ENCODE results near the gene SLC9A9.
"Not testable (repeated sequence)": the region's sequence is repeated elsewhere in the genome, so short reads cannot be mapped to it uniquely, and the experiment has no call there.

SLC9A9 gene

GRCh38 chr3:143525408-143525807, 322.9 kb downstream of the SLC9A9 start:
- Histone ChIP-seq H3K18ac (ENCODE audit: low read length) (no peak overlapping the region), H2AK5ac (ENCODE audit: low read length) (no peak overlapping the region), H2AFZ (ENCODE audit: insufficient read depth, low read length, poor library complexity) (no peak overlapping the region), H4K91ac (ENCODE audit: low read depth, low read length) (no peak overlapping the region), H3K79me1 (ENCODE audit: low read length) (no peaks in the 10 kb centered on the region), H3K23ac (ENCODE audit: low read length) (no peak overlapping the region), H3K9ac (ENCODE audit: low read length) (no peak overlapping the region), H2BK120ac (ENCODE audit: insufficient read depth, low read length, poor library complexity) (no peak overlapping the region), H3K4me3 (ENCODE audit: low read depth, low read length) (no peak overlapping the region), H3K4me1 (ENCODE audit: control insufficient read depth in 1 of 2, insufficient read depth in 2 of 2, low read length in 2 of 2) (no peaks in the 10 kb centered on the region), H3K4ac (ENCODE audit: low read depth, low read length) (no peak overlapping the region), H3K14ac (ENCODE audit: low read length) (no peak overlapping the region), H3K4me2 (ENCODE audit: low read length) (no peak overlapping the region), H2BK12ac (ENCODE audit: low read length) (no peak overlapping the region), H4K8ac (ENCODE audit: low read depth, low read length) (no peak overlapping the region), H3K27ac (ENCODE audit: low read depth, low read length) (no peak overlapping the region), H3K79me2 (ENCODE audit: control insufficient read depth, insufficient read depth, low read length, poor library complexity) (no peaks in the 10 kb centered on the region), H3K27me3 (ENCODE audit: insufficient read depth, low read length) (no peaks in the 10 kb centered on the region), H3K9me3 (ENCODE audit: insufficient read depth, low read depth, low read length) (no peaks in the 10 kb centered on the region), H4K12ac (ENCODE audit: low read depth, low read length) (no peak overlapping the region), H3K36me3 (ENCODE audit: control insufficient read depth in 1 of 2, insufficient read depth in 2 of 2, low read length in 2 of 2) (no peaks in the 10 kb centered on the region), H2BK5ac (ENCODE audit: low read depth, low read length, poor library complexity) (no peak overlapping the region)
- DNase-seq: peak; percentile 51 to 86
- WGBS (ENCODE audit: extremely low coverage, insufficient coverage, insufficient read length): no CpG with 5 or more reads among the region's 2 CpGs

- Histone ChIP-seq H3K18ac (ENCODE audit: low read length) (no peak overlapping the region), H4K8ac (ENCODE audit: low read depth, low read length) (no peak overlapping the region), H3K36me3 (ENCODE audit: control insufficient read depth in 1 of 2, insufficient read depth in 2 of 2, low read length in 2 of 2) (no peaks in the 10 kb centered on the region), H3K9me3 (ENCODE audit: insufficient read depth, low read depth, low read length) (no peaks in the 10 kb centered on the region), H3K4me1 (ENCODE audit: control insufficient read depth in 1 of 2, insufficient read depth in 2 of 2, low read length in 2 of 2) (peaks cover 0 to 4% of the 10 kb centered on the region in 2 experiments), H3K27me3 (ENCODE audit: insufficient read depth, low read length) (no peaks in the 10 kb centered on the region), H2BK120ac (ENCODE audit: insufficient read depth, low read length, poor library complexity) (no peak overlapping the region), H2AFZ (ENCODE audit: insufficient read depth, low read length, poor library complexity) (no peak overlapping the region), H4K12ac (ENCODE audit: low read depth, low read length) (no peak overlapping the region), H2BK5ac (ENCODE audit: low read depth, low read length, poor library complexity) (no peak overlapping the region), H3K9ac (ENCODE audit: low read length) (no peak overlapping the region), H3K79me2 (ENCODE audit: control insufficient read depth, insufficient read depth, low read length, poor library complexity) (no peaks in the 10 kb centered on the region), H3K27ac (ENCODE audit: low read depth, low read length) (no peak overlapping the region), H2AK5ac (ENCODE audit: low read length) (no peak overlapping the region), H3K4me2 (ENCODE audit: low read length) (no peak overlapping the region), H3K79me1 (ENCODE audit: low read length) (peaks cover 2% of the 10 kb centered on the region), H3K23ac (ENCODE audit: low read length) (no peak overlapping the region), H2BK12ac (ENCODE audit: low read length) (no peak overlapping the region), H3K4ac (ENCODE audit: low read depth, low read length) (no peak overlapping the region), H3K4me3 (ENCODE audit: low read depth, low read length) (no peak overlapping the region), H4K91ac (ENCODE audit: low read depth, low read length) (no peak overlapping the region), H3K14ac (ENCODE audit: low read length) (no peak overlapping the region)
- WGBS (ENCODE audit: extremely low coverage, insufficient coverage, insufficient read length): no CpG with 5 or more reads among the region's 2 CpGs
- DNase-seq: no peak
Observed at GRCh38 chr3:143521803-143522202, 326.5 kb downstream of the SLC9A9 start.

- not testable (repeated sequence) for H2BK12ac ChIP-seq (ENCODE audit: low read length); H4K8ac ChIP-seq (ENCODE audit: low read depth, low read length); H4K12ac ChIP-seq (ENCODE audit: low read depth, low read length); H3K14ac ChIP-seq (ENCODE audit: low read length); H3K4me3 ChIP-seq (ENCODE audit: low read depth, low read length); H3K9me3 ChIP-seq (ENCODE audit: insufficient read depth, low read depth, low read length); H3K18ac ChIP-seq (ENCODE audit: low read length); H3K36me3 ChIP-seq (ENCODE audit: control insufficient read depth in 1 of 2, insufficient read depth in 2 of 2, low read length in 2 of 2); H2AK5ac ChIP-seq (ENCODE audit: low read length); H3K23ac ChIP-seq (ENCODE audit: low read length); H3K79me2 ChIP-seq (ENCODE audit: control insufficient read depth, insufficient read depth, low read length, poor library complexity); H2BK120ac ChIP-seq (ENCODE audit: insufficient read depth, low read length, poor library complexity); H3K27me3 ChIP-seq (ENCODE audit: insufficient read depth, low read length); H4K91ac ChIP-seq (ENCODE audit: low read depth, low read length); H3K79me1 ChIP-seq (ENCODE audit: low read length); H3K4ac ChIP-seq (ENCODE audit: low read depth, low read length); H3K4me2 ChIP-seq (ENCODE audit: low read length); H3K4me1 ChIP-seq (ENCODE audit: control insufficient read depth in 1 of 2, insufficient read depth in 2 of 2, low read length in 2 of 2); H3K27ac ChIP-seq (ENCODE audit: low read depth, low read length); DNase-seq; H2AFZ ChIP-seq (ENCODE audit: insufficient read depth, low read length, poor library complexity); H3K9ac ChIP-seq (ENCODE audit: low read length); H2BK5ac ChIP-seq (ENCODE audit: low read depth, low read length, poor library complexity)
- WGBS (ENCODE audit: extremely low coverage, insufficient coverage, insufficient read length): no CpG with 5 or more reads among the region's 8 CpGs
Observed at GRCh38 chr3:143517131-143517530, 331.1 kb downstream of the SLC9A9 start.

- Histone ChIP-seq H2BK12ac (ENCODE audit: low read length) (no peak overlapping the region), H3K27ac (ENCODE audit: low read depth, low read length) (no peak overlapping the region), H3K4ac (ENCODE audit: low read depth, low read length) (no peak overlapping the region), H4K8ac (ENCODE audit: low read depth, low read length) (no peak overlapping the region), H3K9me3 (ENCODE audit: insufficient read depth, low read depth, low read length) (no peaks in the 10 kb centered on the region), H2AK5ac (ENCODE audit: low read length) (no peak overlapping the region), H3K79me2 (ENCODE audit: control insufficient read depth, insufficient read depth, low read length, poor library complexity) (no peaks in the 10 kb centered on the region), H3K14ac (ENCODE audit: low read length) (no peak overlapping the region), H3K9ac (ENCODE audit: low read length) (no peak overlapping the region), H3K36me3 (ENCODE audit: control insufficient read depth in 1 of 2, insufficient read depth in 2 of 2, low read length in 2 of 2) (no peaks in the 10 kb centered on the region), H3K27me3 (ENCODE audit: insufficient read depth, low read length) (no peaks in the 10 kb centered on the region), H3K4me1 (ENCODE audit: control insufficient read depth in 1 of 2, insufficient read depth in 2 of 2, low read length in 2 of 2) (peaks cover 0 to 4% of the 10 kb centered on the region in 2 experiments), H3K4me2 (ENCODE audit: low read length) (no peak overlapping the region), H2BK5ac (ENCODE audit: low read depth, low read length, poor library complexity) (no peak overlapping the region), H3K18ac (ENCODE audit: low read length) (no peak overlapping the region), H3K4me3 (ENCODE audit: low read depth, low read length) (no peak overlapping the region), H4K12ac (ENCODE audit: low read depth, low read length) (no peak overlapping the region), H2AFZ (ENCODE audit: insufficient read depth, low read length, poor library complexity) (no peak overlapping the region), H2BK120ac (ENCODE audit: insufficient read depth, low read length, poor library complexity) (no peak overlapping the region), H3K23ac (ENCODE audit: low read length) (no peak overlapping the region), H3K79me1 (ENCODE audit: low read length) (peaks cover 2% of the 10 kb centered on the region), H4K91ac (ENCODE audit: low read depth, low read length) (no peak overlapping the region)
- no peak for DNase-seq
- no CpG with 5 or more reads among the region's 2 CpGs for WGBS (ENCODE audit: extremely low coverage, insufficient coverage, insufficient read length)
Observed at GRCh38 chr3:143514874-143515273, 333.4 kb downstream of the SLC9A9 start.
